Large intestine (tissue), 3 donors: ENCODE results near the gene GRK4. TPM values are rescaled to one million over a fixed set of nuclear protein-coding genes. Genes with fewer than 3 reads are reported as not detected.
"Not testable (repeated sequence)": the region's sequence is repeated elsewhere in the genome, so short reads cannot be mapped to it uniquely, and the experiment has no call there.

Experiments
- DNase-seq, 2 donors: peaks; one replicate each; pipeline versions ENCODE4 v3.0.0 to v3.0.0-alpha.2; 2013
- H3K27ac ChIP-seq: one replicate; pipeline ENCODE4 v1.5.1; 2013; ENCODE audit warnings: low read length
- H3K27me3 ChIP-seq: 2 replicates; pipeline ENCODE4 v1.6.1; 2013; ENCODE audit warnings: low read length; ENCODE audit not compliant: control insufficient read depth, insufficient read depth
- H3K36me3 ChIP-seq: 2 replicates; pipeline ENCODE4 v1.6.1; 2013; ENCODE audit warnings: low read length; ENCODE audit not compliant: control insufficient read depth, insufficient read depth
- H3K4me1 ChIP-seq: one replicate; pipeline ENCODE4 v1.6.1; 2013; ENCODE audit warnings: low read length; ENCODE audit not compliant: control insufficient read depth, insufficient read depth
- H3K4me3 ChIP-seq: one replicate; pipeline ENCODE4 v1.5.1; 2013; ENCODE audit warnings: low read length
- H3K9me3 ChIP-seq: one replicate; pipeline ENCODE4 v1.6.1; 2013; ENCODE audit warnings: mild to moderate bottlenecking, low read depth, low read length, moderate library complexity; ENCODE audit not compliant: control insufficient read depth
- WGBS: methylation state at CpG from one replicate; pipeline ENCODE4 v1.1.5; 2013; ENCODE audit warnings: low lambda C conversion rate; ENCODE audit not compliant: insufficient coverage; 5-methylcytosine and 5-hydroxymethylcytosine counted together
- polyA plus RNA-seq: library from polyadenylated mRNA; unstranded; fragments of 120-200 nt; gene quantifications from one replicate; pipeline ENCODE4 v1.2.1, GENCODE V29; 2013

Gene GRK4
- polyA plus RNA-seq, 1 donor, result 5.5 TPM

- Histone ChIP-seq H3K27ac (no peak overlapping the region), H3K9me3 (no peaks in the 10 kb centered on the region), H3K4me1 (peaks cover 14% of the 10 kb centered on the region), H3K4me3 (no peak overlapping the region), H3K36me3 (peaks cover 57% of the 10 kb centered on the region), H3K27me3 (no peaks in the 10 kb centered on the region)
- no CpG with 5 or more reads among the region's 6 CpGs for WGBS
- no peak for DNase-seq
Measured at GRCh38 chr4:2936773-2937145, 26.6 kb upstream of the GRK4 start.

- H3K27me3 ChIP-seq, result no peaks in the 10 kb centered on the region
Measured at GRCh38 chr4:2937146-2937857, 26.1 kb upstream of the GRK4 start.

GRCh38 chr4:2937986-2938385, 25.4 kb upstream of the GRK4 start:
- Histone ChIP-seq H3K27ac (no peak overlapping the region), H3K9me3 (no peaks in the 10 kb centered on the region), H3K4me3 (no peak overlapping the region), H3K27me3 (no peaks in the 10 kb centered on the region), H3K4me1 (peaks cover 14% of the 10 kb centered on the region), H3K36me3 (peaks cover 60% of the 10 kb centered on the region)
- no peak for DNase-seq
- WGBS, result no CpG with 5 or more reads among the region's 12 CpGs

More at GRCh38 chr4:2937146-2937857, 26.1 kb upstream of the GRK4 start:
- H3K9me3 ChIP-seq, result no peaks in the 10 kb centered on the region
- DNase-seq, result no peak
- 80% methylated on average over 1 of the region's 23 CpGs for WGBS
- no peak overlapping the region for H3K4me3 ChIP-seq
- H3K4me1 ChIP-seq, result peaks cover 14% of the 10 kb centered on the region
- no peak overlapping the region for H3K27ac ChIP-seq
- peaks cover 57% of the 10 kb centered on the region for H3K36me3 ChIP-seq

- H3K9me3 ChIP-seq, DNase-seq, H3K4me3 ChIP-seq, H3K4me1 ChIP-seq, H3K27me3 ChIP-seq, H3K27ac ChIP-seq: not testable (repeated sequence)
- peaks cover 64% of the 10 kb centered on the region for H3K36me3 ChIP-seq
- WGBS, result no CpG with 5 or more reads among the region's 10 CpGs
Measured at GRCh38 chr4:2938411-2938810, 25.0 kb upstream of the GRK4 start.

- Histone ChIP-seq H3K4me3 (no peak overlapping the region), H3K27me3 (no peaks in the 10 kb centered on the region), H3K9me3 (no peaks in the 10 kb centered on the region), H3K4me1 (peaks cover 7% of the 10 kb centered on the region), H3K36me3 (peaks cover 69% of the 10 kb centered on the region), H3K27ac (no peak overlapping the region)
- no peak for DNase-seq
- WGBS, result 94% methylated on average over 6 of the region's 14 CpGs
Measured at GRCh38 chr4:2938906-2939305, 24.5 kb upstream of the GRK4 start.

- WGBS, result no CpG with 5 or more reads among the region's 30 CpGs
- H3K36me3 ChIP-seq, result peaks cover 72% of the 10 kb centered on the region
Measured at GRCh38 chr4:2939383-2940243, 23.8 kb upstream of the GRK4 start.

GRCh38 chr4:2940267-2941137, 22.9 kb upstream of the GRK4 start:
- no peak for DNase-seq
- no peaks in the 10 kb centered on the region for H3K27me3 ChIP-seq
- WGBS, result no CpG with 5 or more reads among the region's 29 CpGs
- H3K27ac ChIP-seq, result no peak overlapping the region
- H3K4me1 ChIP-seq, result peaks cover 7% of the 10 kb centered on the region
- H3K36me3 ChIP-seq, result peaks cover 80% of the 10 kb centered on the region
- no peak overlapping the region for H3K4me3 ChIP-seq
- H3K9me3 ChIP-seq, result no peaks in the 10 kb centered on the region

More at GRCh38 chr4:2939383-2940243, 23.8 kb upstream of the GRK4 start:
- H3K27ac ChIP-seq, result no peak overlapping the region
- H3K9me3 ChIP-seq, result no peaks in the 10 kb centered on the region
- H3K4me1 ChIP-seq, result peaks cover 7% of the 10 kb centered on the region
- no peak for DNase-seq
- no peak overlapping the region for H3K4me3 ChIP-seq
- no peaks in the 10 kb centered on the region for H3K27me3 ChIP-seq

- Histone ChIP-seq H3K9me3 (no peaks in the 10 kb centered on the region), H3K4me3 (no peak overlapping the region), H3K27me3 (no peaks in the 10 kb centered on the region), H3K4me1 (peaks cover under 1% of the 10 kb centered on the region), H3K27ac (no peak overlapping the region), H3K36me3 (peaks cover 87% of the 10 kb centered on the region)
- DNase-seq, result no peak
- WGBS, result 90% methylated on average over 2 of the region's 24 CpGs
Measured at GRCh38 chr4:2941138-2942036, 22.0 kb upstream of the GRK4 start.

- WGBS, result no CpG with 5 or more reads among the region's 21 CpGs
- no peaks in the 10 kb centered on the region for H3K4me1 ChIP-seq
- no peak overlapping the region for H3K4me3 ChIP-seq
- no peak overlapping the region for H3K27ac ChIP-seq
- H3K27me3 ChIP-seq, result no peaks in the 10 kb centered on the region
- peaks cover 91% of the 10 kb centered on the region for H3K36me3 ChIP-seq
- H3K9me3 ChIP-seq, result no peaks in the 10 kb centered on the region
- DNase-seq, result no peak
Measured at GRCh38 chr4:2942037-2942531, 21.3 kb upstream of the GRK4 start.
